COLO668 (cell line): ENCODE measurements around the gene DMRTC2.

ENCODE experiments used
- DNase-seq: peaks from one replicate; lab custom pipeline; 2025; ENCODE audit not compliant: unreplicated experiment; lab: John Stamatoyannopoulos, UW

DMRTC2 gene

GRCh38 chr19:41887711-41888382, 43.0 kb downstream of the DMRTC2 start:
- peak; percentile 60 for DNase-seq

- DNase-seq: no peak
These were observed 44.1 kb downstream of the DMRTC2 start for GRCh38 chr19:41888926-41889325.

GRCh38 chr19:41889896-41890295, 45.1 kb downstream of the DMRTC2 start:
- DNase-seq: no peak

GRCh38 chr19:41890936-41891335, 46.1 kb downstream of the DMRTC2 start:
- no peak for DNase-seq

GRCh38 chr19:41892173-41892902, 47.5 kb downstream of the DMRTC2 start:
- no peak for DNase-seq

- DNase-seq: no peak
These were observed 49.1 kb downstream of the DMRTC2 start for GRCh38 chr19:41893899-41894298.

GRCh38 chr19:41894350-41894749, 49.5 kb downstream of the DMRTC2 start:
- no peak for DNase-seq

- no peak for DNase-seq
These were observed 51.1 kb downstream of the DMRTC2 start for GRCh38 chr19:41895745-41896580.

- no peak for DNase-seq
These were observed 51.7 kb downstream of the DMRTC2 start for GRCh38 chr19:41896581-41896942.

GRCh38 chr19:41897181-41897580, 52.3 kb downstream of the DMRTC2 start:
- DNase-seq: no peak

GRCh38 chr19:41897820-41898219, 53.0 kb downstream of the DMRTC2 start:
- no peak for DNase-seq

- no peak for DNase-seq
These were observed 53.4 kb downstream of the DMRTC2 start for GRCh38 chr19:41898235-41898634.
